Bronchial epithelial cell (primary cell): ENCODE results near the gene ZBTB16. TPM values are rescaled to one million over a fixed set of nuclear protein-coding genes. Genes with fewer than 3 reads are reported as not detected.

Source experiments
- DNase-seq: peaks from one replicate; pipeline ENCODE4 v3.0.0-alpha.2; 2010; ENCODE audit warnings: low read depth
- FAIRE-seq: peaks from 2 replicates; lab custom pipeline; 2011; peaks lifted over from hg19 to GRCh38; lab: Jason Lieb, UNC
- H3K27me3 ChIP-seq: 2 replicates; pipeline ENCODE4 v1.5.1; 2011; ENCODE audit warnings: low read length; ENCODE audit not compliant: control insufficient read depth, insufficient read depth
- H3K36me3 ChIP-seq: 2 replicates; pipeline ENCODE4 v1.5.1; 2011; ENCODE audit warnings: low read length; ENCODE audit not compliant: control insufficient read depth, insufficient read depth
- H3K4me3 ChIP-seq: 2 replicates; pipeline ENCODE4 v1.5.1; 2011; ENCODE audit warnings: mild to moderate bottlenecking, low read depth, low read length, control low read depth
- total RNA-seq: library from RNA; depleted of rRNA; stranded (reverse); fragments of >200 nt; gene quantifications from 2 replicates; pipeline ENCODE4 v1.2.1, GENCODE V29; 2014
- TF ChIP-seq, protein P1 (sequence below): IDR thresholded peaks from 2 replicates; pipeline ENCODE4 v1.5.1; 2011; ENCODE audit warnings: mild to moderate bottlenecking, moderate library complexity, low read length, control low read depth, inconsistent platforms; ENCODE audit not compliant: insufficient read depth, severe bottlenecking

Gene ZBTB16
- total RNA-seq, 1 donor from 2014 or later: 3.2 TPM

DNA sequence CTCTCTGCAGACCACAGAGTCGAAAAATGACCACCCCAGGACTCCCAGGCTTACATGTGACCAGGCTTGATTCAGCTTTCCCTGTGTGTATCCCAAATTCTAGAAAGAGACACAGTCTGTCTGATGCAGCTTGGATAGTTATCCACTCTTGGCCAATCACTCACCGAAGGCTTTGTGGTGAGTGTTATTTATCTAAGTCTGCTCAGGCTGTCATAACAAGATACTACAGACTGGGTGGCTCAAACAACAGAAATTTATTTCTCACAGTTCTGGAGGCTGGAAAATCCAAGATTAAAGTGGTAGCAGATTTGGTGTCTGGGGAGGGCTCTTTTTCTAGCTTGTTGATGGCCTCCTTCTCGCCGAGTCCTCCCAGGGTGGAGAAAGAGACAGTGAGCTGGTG lies 63.2 kb downstream of the ZBTB16 start:
- no peak for DNase-seq
- Histone ChIP-seq H3K36me3 (no peaks in the 10 kb centered on the region), H3K4me3 (no peak overlapping the region), H3K27me3 (no peaks in the 10 kb centered on the region)
- FAIRE-seq: no peak
- TF ChIP-seq, protein P1, sequence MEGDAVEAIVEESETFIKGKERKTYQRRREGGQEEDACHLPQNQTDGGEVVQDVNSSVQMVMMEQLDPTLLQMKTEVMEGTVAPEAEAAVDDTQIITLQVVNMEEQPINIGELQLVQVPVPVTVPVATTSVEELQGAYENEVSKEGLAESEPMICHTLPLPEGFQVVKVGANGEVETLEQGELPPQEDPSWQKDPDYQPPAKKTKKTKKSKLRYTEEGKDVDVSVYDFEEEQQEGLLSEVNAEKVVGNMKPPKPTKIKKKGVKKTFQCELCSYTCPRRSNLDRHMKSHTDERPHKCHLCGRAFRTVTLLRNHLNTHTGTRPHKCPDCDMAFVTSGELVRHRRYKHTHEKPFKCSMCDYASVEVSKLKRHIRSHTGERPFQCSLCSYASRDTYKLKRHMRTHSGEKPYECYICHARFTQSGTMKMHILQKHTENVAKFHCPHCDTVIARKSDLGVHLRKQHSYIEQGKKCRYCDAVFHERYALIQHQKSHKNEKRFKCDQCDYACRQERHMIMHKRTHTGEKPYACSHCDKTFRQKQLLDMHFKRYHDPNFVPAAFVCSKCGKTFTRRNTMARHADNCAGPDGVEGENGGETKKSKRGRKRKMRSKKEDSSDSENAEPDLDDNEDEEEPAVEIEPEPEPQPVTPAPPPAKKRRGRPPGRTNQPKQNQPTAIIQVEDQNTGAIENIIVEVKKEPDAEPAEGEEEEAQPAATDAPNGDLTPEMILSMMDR: no peak

DNA sequence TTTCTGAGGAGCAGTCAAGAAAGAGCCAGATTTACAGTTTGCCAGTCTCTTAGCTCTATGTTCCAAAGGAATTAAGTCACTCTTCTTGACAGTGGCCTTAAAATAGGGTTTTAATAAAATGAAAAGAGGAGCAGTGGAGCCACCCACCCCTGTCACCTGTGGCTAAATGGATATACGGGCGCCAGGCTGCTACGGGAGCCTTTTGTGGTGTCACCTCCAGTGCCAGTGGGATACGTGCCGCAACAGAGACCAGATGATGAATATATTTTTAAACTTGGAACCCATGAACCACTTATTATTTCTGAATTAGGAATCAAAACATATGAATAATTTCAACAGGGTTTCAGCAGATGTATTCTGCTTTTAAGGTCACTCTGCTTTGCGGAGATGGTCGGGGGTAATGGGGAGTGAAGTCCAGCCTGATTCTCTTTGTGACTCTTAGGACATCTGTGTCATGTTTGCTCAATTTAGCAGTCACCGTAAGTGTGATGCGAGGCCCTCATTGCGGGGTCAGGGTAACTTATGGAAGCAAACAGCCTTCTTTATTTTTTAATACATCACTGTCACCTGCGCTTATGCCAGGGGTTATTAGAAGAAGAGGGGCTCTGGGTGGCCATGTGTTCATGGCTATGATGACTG lies 64.3 kb downstream of the ZBTB16 start:
- no peak for DNase-seq
- FAIRE-seq: no peak

DNA sequence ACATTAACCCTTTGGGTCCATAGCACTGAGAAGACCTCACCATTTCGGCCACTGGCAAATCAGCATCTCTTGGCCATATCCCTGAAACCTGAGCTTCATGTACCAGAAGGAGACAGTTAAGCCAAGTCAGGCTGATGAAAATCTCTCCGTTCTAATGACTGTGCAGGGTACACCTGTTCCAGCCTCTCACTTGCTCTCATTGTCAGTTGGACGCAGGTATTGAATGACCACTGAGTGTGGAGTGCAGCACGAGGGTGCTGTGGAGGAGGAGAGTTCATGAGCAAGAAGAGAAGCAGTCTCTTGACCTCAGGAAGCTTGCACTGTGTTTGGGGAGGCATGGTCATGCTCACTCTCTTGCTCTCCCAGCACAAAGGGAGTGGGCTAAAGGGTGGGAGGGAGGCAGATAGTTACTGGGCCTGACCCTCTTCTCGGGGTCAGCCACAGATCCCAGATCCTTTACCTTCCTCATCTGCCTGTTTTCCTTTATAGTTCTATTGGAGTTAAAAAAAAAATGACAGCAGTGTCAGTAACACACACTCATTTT lies 65.2 kb downstream of the ZBTB16 start:
- Histone ChIP-seq H3K36me3 (no peaks in the 10 kb centered on the region), H3K4me3 (no peak overlapping the region), H3K27me3 (no peaks in the 10 kb centered on the region)
- TF ChIP-seq, protein P1: no peak
- DNase-seq (no peak), FAIRE-seq (no peak)

More for the DNA sequence above, 64.3 kb downstream of the ZBTB16 start:
- TF ChIP-seq, protein P1: no peak
- Histone ChIP-seq H3K36me3 (no peaks in the 10 kb centered on the region), H3K27me3 (no peaks in the 10 kb centered on the region), H3K4me3 (no peak overlapping the region)

DNA sequence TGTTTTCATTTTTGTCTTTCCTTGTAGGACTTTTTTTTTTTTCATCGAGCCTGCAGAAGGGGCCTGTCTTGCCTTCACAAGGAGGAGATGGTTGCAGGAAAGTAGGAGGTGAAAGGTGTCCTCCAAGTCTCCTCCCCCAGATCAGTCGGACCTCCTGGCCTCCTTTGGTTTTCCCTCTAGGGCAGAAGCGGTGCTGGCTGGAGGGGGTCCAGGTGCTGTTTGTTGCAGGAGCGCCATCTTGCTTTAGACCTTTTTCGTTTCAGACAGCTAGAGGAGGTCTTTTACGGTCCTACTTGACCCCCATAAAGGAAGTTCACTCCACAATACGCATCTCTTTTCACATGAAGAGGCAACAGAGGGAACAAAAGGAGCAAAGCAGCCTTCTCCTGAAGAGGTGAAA lies 66.0 kb downstream of the ZBTB16 start:
- H3K27me3 ChIP-seq: no peaks in the 10 kb centered on the region
- H3K4me3 ChIP-seq: no peak overlapping the region
- TF ChIP-seq, protein P1: no peak
- no peaks in the 10 kb centered on the region for H3K36me3 ChIP-seq
- FAIRE-seq (no peak), DNase-seq (no peak)

DNA sequence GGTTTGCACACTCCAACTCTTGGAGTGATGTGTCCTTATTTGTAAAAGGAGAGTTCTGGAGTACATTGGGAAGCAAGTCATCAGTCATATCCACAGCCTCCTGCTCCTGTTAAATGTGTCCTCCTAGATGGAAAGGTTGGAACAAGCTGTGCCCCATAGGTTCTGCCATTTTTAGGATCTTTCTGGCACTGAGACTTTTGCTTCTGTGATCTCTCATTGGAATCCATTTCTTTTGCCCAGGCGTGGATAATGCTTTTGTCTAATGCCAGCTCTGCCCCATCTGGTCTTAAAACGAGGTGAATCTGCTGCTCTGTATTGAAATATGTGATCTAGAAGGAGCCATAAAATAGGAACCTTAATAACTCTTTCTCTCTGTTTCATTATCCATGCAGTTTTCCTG lies 66.4 kb downstream of the ZBTB16 start:
- no peak overlapping the region for H3K4me3 ChIP-seq
- TF ChIP-seq, protein P1: no peak
- peak; percentile 64 for FAIRE-seq
- no peaks in the 10 kb centered on the region for H3K36me3 ChIP-seq
- no peak for DNase-seq
- no peaks in the 10 kb centered on the region for H3K27me3 ChIP-seq
